Large intestine (tissue), 3 donors: ENCODE results near the gene PLPP6. TPM values are rescaled to one million over a fixed set of nuclear protein-coding genes. Genes with fewer than 3 reads are reported as not detected.
A peak's percentile ranks its signal among the peaks of the same experiment; 100 is the strongest.
"Not testable (repeated sequence)": the region's sequence is repeated elsewhere in the genome, so short reads cannot be mapped to it uniquely, and the experiment has no call there.

ENCODE experiments used
- DNase-seq, 2 donors: peaks; one replicate each; pipeline versions ENCODE4 v3.0.0 to v3.0.0-alpha.2; 2013
- H3K27ac ChIP-seq: one replicate; pipeline ENCODE4 v1.5.1; 2013; ENCODE audit warnings: low read length
- H3K27me3 ChIP-seq: 2 replicates; pipeline ENCODE4 v1.6.1; 2013; ENCODE audit warnings: low read length; ENCODE audit not compliant: control insufficient read depth, insufficient read depth
- H3K36me3 ChIP-seq: 2 replicates; pipeline ENCODE4 v1.6.1; 2013; ENCODE audit warnings: low read length; ENCODE audit not compliant: control insufficient read depth, insufficient read depth
- H3K4me1 ChIP-seq: one replicate; pipeline ENCODE4 v1.6.1; 2013; ENCODE audit warnings: low read length; ENCODE audit not compliant: control insufficient read depth, insufficient read depth
- H3K4me3 ChIP-seq: one replicate; pipeline ENCODE4 v1.5.1; 2013; ENCODE audit warnings: low read length
- H3K9me3 ChIP-seq: one replicate; pipeline ENCODE4 v1.6.1; 2013; ENCODE audit warnings: mild to moderate bottlenecking, low read depth, low read length, moderate library complexity; ENCODE audit not compliant: control insufficient read depth
- WGBS: methylation state at CpG from one replicate; pipeline ENCODE4 v1.1.5; 2013; ENCODE audit warnings: low lambda C conversion rate; ENCODE audit not compliant: insufficient coverage; 5-methylcytosine and 5-hydroxymethylcytosine counted together
- polyA plus RNA-seq: library from polyadenylated mRNA; unstranded; fragments of 120-200 nt; gene quantifications from one replicate; pipeline ENCODE4 v1.2.1, GENCODE V29; 2013

The PLPP6 gene
- polyA plus RNA-seq, 1 donor: 17.8 TPM

GRCh38 chr9:4630836-4631235 is 31.3 kb upstream of the PLPP6 start:
- no peaks in the 10 kb centered on the region for H3K27me3 ChIP-seq

DNA sequence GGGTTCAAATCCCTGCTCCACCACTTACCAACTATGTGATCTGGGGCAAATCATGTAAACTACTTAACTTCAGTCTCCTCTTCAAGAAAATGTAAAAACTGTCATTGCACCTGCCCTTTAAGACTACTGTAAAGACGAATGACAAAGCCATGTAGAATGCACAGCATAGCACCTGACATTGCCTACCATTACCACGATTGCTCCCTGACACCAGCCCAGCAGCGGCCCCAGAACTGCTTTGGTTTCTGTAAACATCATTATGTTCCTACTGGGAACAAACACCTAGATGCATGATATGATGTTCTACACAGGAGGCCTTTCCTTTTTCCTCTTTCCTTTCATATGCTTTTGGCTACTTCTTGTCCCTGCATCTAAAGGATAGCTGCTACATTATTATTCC is 23.1 kb upstream of the PLPP6 start:
- no peaks in the 10 kb centered on the region for H3K4me1 ChIP-seq
- no CpG with 5 or more reads among the region's 3 CpGs for WGBS

More at GRCh38 chr9:4630836-4631235, 31.3 kb upstream of the PLPP6 start:
- no peak for DNase-seq
- no peaks in the 10 kb centered on the region for H3K4me1 ChIP-seq
- WGBS: 75% methylated on average over 1 of the region's 2 CpGs
- no peak overlapping the region for H3K27ac ChIP-seq
- H3K9me3 ChIP-seq: no peaks in the 10 kb centered on the region
- H3K36me3 ChIP-seq: peaks cover 2% of the 10 kb centered on the region
- no peak overlapping the region for H3K4me3 ChIP-seq

DNA sequence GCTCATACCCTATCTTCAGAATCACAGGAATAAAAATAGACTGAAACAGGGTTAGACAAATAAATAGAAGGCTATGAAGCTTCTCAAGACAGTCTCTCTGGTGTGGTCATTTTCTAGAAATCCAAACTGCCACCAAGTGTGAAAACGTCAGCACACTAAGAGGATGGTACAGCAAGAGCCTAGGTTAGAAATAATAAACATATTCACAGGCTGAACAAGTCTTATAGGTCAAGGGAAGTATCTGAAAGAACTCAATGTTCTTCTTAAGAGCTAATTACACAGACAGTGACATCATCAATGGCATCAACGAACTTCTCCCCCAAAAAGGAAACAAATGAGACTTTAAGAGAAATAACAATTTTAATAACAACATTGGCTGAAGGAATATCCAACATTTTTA is 22.7 kb upstream of the PLPP6 start:
- Histone ChIP-seq H3K4me1 (no peaks in the 10 kb centered on the region), H3K36me3 (no peaks in the 10 kb centered on the region), H3K27ac (no peak overlapping the region), H3K9me3 (no peaks in the 10 kb centered on the region), H3K4me3 (no peak overlapping the region), H3K27me3 (no peaks in the 10 kb centered on the region)
- WGBS: 80% methylated on average over 1 of the region's 2 CpGs
- DNase-seq: no peak

More for the DNA sequence above, 23.1 kb upstream of the PLPP6 start:
- Histone ChIP-seq H3K4me3 (no peak overlapping the region), H3K36me3 (no peaks in the 10 kb centered on the region), H3K27ac (no peak overlapping the region), H3K9me3 (no peaks in the 10 kb centered on the region), H3K27me3 (no peaks in the 10 kb centered on the region)
- DNase-seq: no peak

DNA sequence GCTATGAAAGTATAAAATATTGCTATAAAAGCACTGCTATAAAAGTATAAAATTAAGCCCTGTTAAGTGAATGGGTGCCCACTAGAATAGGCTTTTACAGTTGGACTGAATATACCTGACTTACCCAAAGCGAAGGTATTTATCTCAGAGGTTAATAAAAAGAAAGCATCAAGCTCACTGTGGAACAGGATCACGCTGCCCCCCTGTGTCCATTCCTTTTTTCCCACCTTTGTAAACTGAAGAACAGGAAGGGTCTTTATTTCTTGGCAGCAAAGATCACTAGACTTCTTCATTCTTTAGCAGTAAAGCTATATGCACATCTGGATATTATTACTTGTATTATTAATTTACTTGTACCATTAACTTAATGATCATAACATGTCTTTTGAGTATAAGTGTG is 22.1 kb upstream of the PLPP6 start:
- Histone ChIP-seq H3K4me3 (no peak overlapping the region), H3K36me3 (no peaks in the 10 kb centered on the region), H3K27me3 (no peaks in the 10 kb centered on the region), H3K4me1 (no peaks in the 10 kb centered on the region), H3K27ac (no peak overlapping the region), H3K9me3 (no peaks in the 10 kb centered on the region)
- WGBS: no CpG with 5 or more reads among the region's 2 CpGs
- peak in 1 of 2 donors; percentile 11 for DNase-seq

DNA sequence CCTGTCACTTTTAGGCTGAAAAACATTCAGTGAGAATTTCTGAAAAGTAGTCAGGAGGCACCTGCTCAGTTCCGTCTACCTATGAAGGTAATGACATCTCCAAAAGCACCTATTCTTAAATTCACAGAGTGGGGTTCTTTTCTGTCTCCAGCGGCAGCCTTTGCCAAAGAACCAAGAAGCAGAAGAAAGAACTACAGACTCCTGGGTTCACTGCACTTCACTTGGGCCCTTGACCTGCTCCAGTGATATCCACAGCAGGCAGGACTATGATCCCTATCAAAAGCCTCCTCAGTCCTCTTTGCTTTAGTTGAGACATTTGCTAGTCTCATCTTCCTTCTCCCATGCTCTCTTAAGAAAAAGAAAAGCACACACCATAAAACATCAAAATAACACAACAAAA is 19.7 kb upstream of the PLPP6 start:
- Histone ChIP-seq H3K27ac (no peak overlapping the region), H3K9me3 (no peaks in the 10 kb centered on the region), H3K36me3 (no peaks in the 10 kb centered on the region), H3K27me3 (no peaks in the 10 kb centered on the region), H3K4me1 (no peaks in the 10 kb centered on the region), H3K4me3 (no peak overlapping the region)
- 100% methylated on average over 1 of the region's 2 CpGs for WGBS
- DNase-seq: no peak

DNA sequence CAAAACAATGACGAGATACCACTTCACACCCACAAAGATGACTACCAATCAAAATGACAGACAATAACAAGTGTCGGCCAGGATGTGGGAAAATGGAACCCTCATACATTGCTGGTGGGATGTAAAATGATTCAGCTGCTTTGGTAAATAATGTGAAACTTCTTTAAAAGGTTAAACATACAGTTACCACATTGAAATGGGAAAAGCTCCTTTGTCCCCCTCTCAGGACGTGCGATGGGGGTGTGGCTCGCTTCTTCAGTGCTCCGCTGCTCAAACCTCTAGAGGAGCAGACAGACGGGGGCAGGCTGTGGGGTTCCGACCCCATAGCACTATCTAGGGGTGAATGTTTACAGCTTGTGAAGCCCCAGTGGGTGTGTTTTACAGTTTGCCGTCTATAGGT is 8.0 kb upstream of the PLPP6 start:
- Histone ChIP-seq H3K27me3 (no peaks in the 10 kb centered on the region), H3K27ac (no peak overlapping the region), H3K9me3 (no peaks in the 10 kb centered on the region), H3K36me3 (peaks cover 5% of the 10 kb centered on the region), H3K4me3 (no peak overlapping the region), H3K4me1 (no peaks in the 10 kb centered on the region)
- no peak for DNase-seq
- no CpG with 5 or more reads among the region's 9 CpGs for WGBS

DNA sequence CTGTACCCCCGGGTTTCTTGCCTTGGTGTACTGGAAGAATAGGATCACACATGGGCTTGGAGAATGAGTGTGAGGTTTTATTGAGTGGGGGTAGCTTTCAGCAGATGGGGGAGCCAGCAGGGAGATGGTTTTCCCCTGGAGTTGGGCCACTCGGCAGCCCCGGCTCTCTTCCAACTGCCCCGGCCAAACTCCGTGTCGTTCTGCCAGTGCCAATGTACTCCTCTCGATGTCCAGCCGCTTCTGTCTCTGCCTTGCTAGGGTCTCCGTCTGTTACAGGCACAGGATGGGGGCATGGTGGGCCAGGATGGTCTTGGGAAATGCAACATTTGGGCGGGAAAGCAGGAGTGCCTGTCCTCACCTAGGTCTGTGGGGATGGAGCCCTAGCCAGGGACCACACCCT is 7.6 kb upstream of the PLPP6 start:
- Histone ChIP-seq H3K9me3 (no peaks in the 10 kb centered on the region), H3K4me3 (no peak overlapping the region), H3K27ac (no peak overlapping the region), H3K36me3 (peaks cover 5% of the 10 kb centered on the region), H3K27me3 (no peaks in the 10 kb centered on the region), H3K4me1 (no peaks in the 10 kb centered on the region)
- no peak for DNase-seq
- WGBS: no CpG with 5 or more reads among the region's 10 CpGs

GRCh38 chr9:4656196-4656595 is 5.9 kb upstream of the PLPP6 start:
- H3K9me3 ChIP-seq, H3K27me3 ChIP-seq, H3K4me1 ChIP-seq, H3K27ac ChIP-seq, H3K36me3 ChIP-seq, H3K4me3 ChIP-seq, DNase-seq: not testable (repeated sequence)
- WGBS: no CpG with 5 or more reads among the region's 3 CpGs

GRCh38 chr9:4656621-4657020 is 5.5 kb upstream of the PLPP6 start:
- 100% methylated on average over 1 of the region's 3 CpGs for WGBS
- no peak for DNase-seq
- no peaks in the 10 kb centered on the region for H3K9me3 ChIP-seq
- H3K4me1 ChIP-seq: peaks cover 3% of the 10 kb centered on the region
- peaks cover 5% of the 10 kb centered on the region for H3K36me3 ChIP-seq
- no peak overlapping the region for H3K4me3 ChIP-seq
- H3K27me3 ChIP-seq: no peaks in the 10 kb centered on the region
- H3K27ac ChIP-seq: no peak overlapping the region

DNA sequence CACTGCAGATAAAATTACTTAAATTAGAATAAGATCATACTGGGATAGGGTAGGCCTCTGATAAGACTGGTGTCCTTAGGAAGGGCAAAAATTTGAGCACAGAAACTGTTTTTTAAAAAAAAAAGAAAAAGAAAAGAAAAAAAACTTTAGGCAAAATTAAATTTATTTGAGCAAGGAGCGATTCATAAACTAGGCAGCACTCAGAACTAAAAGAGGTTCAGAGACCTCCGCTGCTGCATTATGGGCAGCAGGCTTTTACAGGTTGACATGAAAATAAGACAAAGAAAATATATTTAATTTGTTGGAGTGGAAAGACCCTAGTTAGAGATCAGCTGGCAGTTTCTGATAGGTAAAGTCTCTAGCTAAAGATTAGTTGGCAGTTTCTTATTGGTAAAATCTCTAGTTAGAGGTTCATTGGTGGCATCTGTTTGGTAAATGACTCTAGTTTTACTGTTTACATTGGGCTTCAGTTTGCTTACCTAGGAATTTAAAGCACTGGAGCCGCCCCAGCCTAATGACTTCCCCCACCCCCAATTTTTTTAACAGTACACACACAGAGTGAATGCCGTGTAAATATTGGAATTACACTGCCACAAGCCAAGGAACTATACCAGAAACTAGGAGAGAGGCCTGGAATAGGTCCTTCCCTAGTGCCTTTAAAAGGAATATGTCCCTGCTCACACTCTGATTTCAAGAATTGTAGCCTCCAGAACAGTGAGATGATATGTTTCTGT is 4.5 kb upstream of the PLPP6 start:
- H3K27me3 ChIP-seq: no peaks in the 10 kb centered on the region
- peaks cover 5% of the 10 kb centered on the region for H3K36me3 ChIP-seq
- peak in 1 of 2 donors; percentile 17 for DNase-seq
- WGBS: 97% methylated on average over 2 of the region's 4 CpGs
- H3K9me3 ChIP-seq: no peaks in the 10 kb centered on the region
- H3K4me3 ChIP-seq: no peak overlapping the region
- no peak overlapping the region for H3K27ac ChIP-seq
- peaks cover 6% of the 10 kb centered on the region for H3K4me1 ChIP-seq

DNA sequence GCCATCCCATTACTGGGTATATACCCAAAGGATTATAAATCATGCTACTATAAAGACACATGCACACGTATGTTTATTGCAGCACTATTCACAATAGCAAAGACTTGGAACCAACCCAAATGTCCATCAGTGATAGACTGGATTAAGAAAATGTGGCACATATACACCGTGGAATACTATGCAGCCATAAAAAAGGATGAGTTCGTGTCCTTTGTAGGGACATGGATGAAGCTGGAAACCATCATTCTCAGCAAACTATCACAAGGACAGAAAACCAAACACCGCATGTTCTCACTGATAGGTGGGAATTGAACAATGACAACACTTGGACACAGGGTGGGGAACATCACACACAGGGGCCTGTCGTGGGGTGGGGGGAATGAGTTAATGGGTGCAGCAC is 1.4 kb upstream of the PLPP6 start:
- peaks cover 21% of the 10 kb centered on the region for H3K4me1 ChIP-seq
- H3K27me3 ChIP-seq, H3K4me3 ChIP-seq, H3K27ac ChIP-seq, DNase-seq, H3K9me3 ChIP-seq, H3K36me3 ChIP-seq: not testable (repeated sequence)
- no CpG with 5 or more reads among the region's 5 CpGs for WGBS
